GM12878 (cell line): ENCODE data around the gene SASH3. TPM values are rescaled to one million over a fixed set of nuclear protein-coding genes. Genes with fewer than 3 reads are reported as not detected.

Experiments used
- ATAC-seq: fragments of 200-7000 bp; cut with Tn5 transposase; 3 replicates; pipeline ENCODE4 v1.9.1; 2020; ENCODE audit warnings: mild to moderate bottlenecking, moderate library complexity
- BruUV-seq: library from RNA; stranded (reverse); fragments of 400-500 nt; replicated peaks from 2 replicates; lab custom pipeline; 2021; lab: Mats Ljungman, UMichigan
- CTCF ChIA-PET: fragments of 300-600 bp; sonication (Branson Sonifier 250); formaldehyde crosslinking; extraction: SDS; loops from one replicate; lab custom pipeline; 2021; ENCODE audit warnings: inconsistent platforms; lab: Yijun Ruan, JAX
- POLR2A ChIA-PET: fragments of 350-600 bp; formaldehyde crosslinking; extraction: SDS; loops from one replicate; lab custom pipeline; 2021; ENCODE audit warnings: inconsistent platforms; lab: Charles Lee
- RAD21 ChIA-PET: fragments of 300-600 bp; sonication (Branson Sonifier 250); formaldehyde crosslinking; loops from one replicate; lab custom pipeline; 2023; ENCODE audit warnings: antibody characterized with exemption; ENCODE audit not compliant: unreplicated experiment; lab: Charles Lee
- SMC1A ChIA-PET: fragments of 300-600 bp; sonication (Branson Sonifier 250); formaldehyde crosslinking; loops from one replicate; lab custom pipeline; 2023; ENCODE audit not compliant: unreplicated experiment, uncharacterized antibody; lab: Charles Lee
- DNase-seq: peaks from one replicate; pipeline ENCODE4 v3.0.0-alpha.2; 2011; ENCODE audit warnings: low read depth, low spot score
- FAIRE-seq: peaks from 3 replicates; lab custom pipeline; 2011; peaks lifted over from hg19 to GRCh38; lab: Jason Lieb, UNC
- H2AFZ ChIP-seq: 2 replicates; pipeline ENCODE4 v1.6.0; 2011; ENCODE audit warnings: low read depth, low read length, control low read depth; ENCODE audit not compliant: control insufficient read depth
- H3K27ac ChIP-seq: 2 replicates; pipeline ENCODE4 v1.5.1; 2011; ENCODE audit warnings: control low read depth; ENCODE audit not compliant: control insufficient read depth, insufficient read depth
- H3K27me3 ChIP-seq, 2 experiments: replicated peaks in 1 of 2; 2 replicates each; pipeline versions ENCODE4 v1.6.0 to v1.6.1; 2011; ENCODE audit warnings: low read length in 1 of 2; ENCODE audit not compliant: control insufficient read depth in 2 of 2, insufficient read depth in 2 of 2
- H3K36me3 ChIP-seq, 2 experiments: 2 replicates each; pipeline ENCODE4 v1.5.1; 2011; ENCODE audit warnings: low read length in 1 of 2; ENCODE audit not compliant: control insufficient read depth in 2 of 2, insufficient read depth in 2 of 2
- H3K4me1 ChIP-seq: 2 replicates; pipeline ENCODE4 v1.6.1; 2011; ENCODE audit warnings: mild to moderate bottlenecking, low read length, moderate library complexity, mixed read lengths; ENCODE audit not compliant: control insufficient read depth, insufficient read depth
- H3K4me2 ChIP-seq: 2 replicates; pipeline ENCODE4 v1.6.0; 2011; ENCODE audit warnings: control low read depth; ENCODE audit not compliant: control insufficient read depth, insufficient read depth
- H3K4me3 ChIP-seq: fragments of 200-600 bp; sonication (generic); 2 replicates; pipeline ENCODE4 v1.5.1; 2016
- H3K79me2 ChIP-seq: 2 replicates; pipeline ENCODE4 v1.6.0; 2011; ENCODE audit warnings: low read length; ENCODE audit not compliant: control insufficient read depth, insufficient read depth
- H3K9ac ChIP-seq: 2 replicates; pipeline ENCODE4 v1.8.0; 2011; ENCODE audit warnings: low read length, control low read depth, mixed read lengths; ENCODE audit not compliant: control insufficient read depth, insufficient read depth
- H3K9me3 ChIP-seq: replicated peaks from 3 replicates; pipeline ENCODE4 v1.5.1; 2011; ENCODE audit warnings: mild to moderate bottlenecking, low read length; ENCODE audit not compliant: control insufficient read depth, insufficient read depth
- H4K20me1 ChIP-seq: 2 replicates; pipeline ENCODE4 v1.6.0; 2011; ENCODE audit not compliant: control insufficient read depth, insufficient read depth
- ASH2L ChIP-seq: fragments of 300-600, 200-600 bp; sonication (generic); IDR thresholded peaks from 2 replicates; pipeline ENCODE4 v1.6.1; 2017; ENCODE audit warnings: low read depth, mild to moderate bottlenecking, borderline replicate concordance
- CHD1 ChIP-seq: IDR thresholded peaks from 2 replicates; pipeline ENCODE4 v1.6.1; 2012; ENCODE audit warnings: low read depth, low read length, improper control_type of control experiment
- GABPA ChIP-seq: IDR thresholded peaks from 2 replicates; pipeline ENCODE4 v1.6.1; 2014; ENCODE audit warnings: antibody characterized with exemption, low read depth, mild to moderate bottlenecking, inconsistent platforms
- GATAD2B ChIP-seq: fragments of 450-650 bp; conservative IDR thresholded peaks from 2 replicates; pipeline ENCODE4 v1.6.1; 2017; ENCODE audit warnings: low read depth, mild to moderate bottlenecking, moderate library complexity
- IKZF2 ChIP-seq, 2 experiments: fragments of 450-650 bp; IDR thresholded peaks; 2 replicates each; pipeline ENCODE4 v1.6.1; 2017; ENCODE audit warnings: mild to moderate bottlenecking in 2 of 2, moderate library complexity in 2 of 2
- KAT2A ChIP-seq: conservative IDR thresholded peaks from 2 replicates; pipeline ENCODE4 v1.6.1; 2011; ENCODE audit warnings: low read depth, low read length; ENCODE audit not compliant: control insufficient read depth
- POLR2AphosphoS2 ChIP-seq: IDR thresholded peaks from 2 replicates; pipeline ENCODE4 v1.6.1; 2011; ENCODE audit warnings: low read depth, mild to moderate bottlenecking, low read length, improper control_type of control experiment, moderate library complexity
- YY1 ChIP-seq: IDR thresholded peaks from 2 replicates; pipeline ENCODE4 v1.6.1; 2011; ENCODE audit warnings: low read depth, mild to moderate bottlenecking, low read length
- WGBS: methylation state at CpG from one replicate; pipeline ENCODE4 v1.1.6; 2016; ENCODE audit warnings: low lambda C conversion rate; ENCODE audit not compliant: insufficient replicate concordance, insufficient coverage; ENCODE audit errors: missing lambda C conversion rate; 5-methylcytosine and 5-hydroxymethylcytosine counted together
- in situ Hi-C: fragments of 300-500 bp; cut with MboI; formaldehyde crosslinking; loops from 9 replicates; pipeline ENCODE4 v1.14.3; 2018; ENCODE audit warnings: mixed read lengths
- intact Hi-C: fragments of 100-400 bp; cut with micrococcal nuclease; formaldehyde crosslinking; loops from one replicate; pipeline ENCODE4 v1.14.2; 2022; ENCODE audit not compliant: unreplicated experiment
- polyA plus RNA-seq, 11 experiments: library from polyadenylated mRNA; depleted of rRNA in 4 of 11; unstranded in 6 of 11; stranded (reverse) in 5 of 11; fragments of >200 nt; fragmentation: Nextera tagmentation in 4 of 11; fragmentation: Illumina TruSeq in 1 of 11; extraction: Ambion mirVana in 4 of 11; extraction: Trizol in 1 of 11; gene quantifications; 1 replicate in 1 of 11; 2 replicates in 10 of 11; pipeline versions ENCODE4 v1.2.1 to v1.2.3, GENCODE V29; 2011 to 2016; ENCODE audit warnings: inconsistent platforms in 2 of 11, missing spikeins in 2 of 11, low read depth in 1 of 11
- total RNA-seq, 4 experiments: library from RNA; depleted of rRNA in 3 of 4; stranded (reverse); fragments of >200 nt in 3 of 4; fragmentation: Illumina TruSeq in 1 of 4; extraction: Trizol in 1 of 4; gene quantifications; 2 replicates each; pipeline versions ENCODE4 v1.2.1 to v1.2.3, GENCODE V29; 2013 to 2021
- TF ChIP-seq, protein P1 (sequence below): fragments of 450-650 bp; IDR thresholded peaks from 2 replicates; pipeline ENCODE4 v1.6.1; 2017; ENCODE audit warnings: mild to moderate bottlenecking, moderate library complexity
- TF ChIP-seq, protein P2 (sequence below): fragments of 450-650 bp; IDR thresholded peaks from 2 replicates; pipeline ENCODE4 v1.6.1; 2016; ENCODE audit warnings: mild to moderate bottlenecking

SASH3 gene
- total and polyA plus RNA-seq, 10 of the 15 experiments (the other 5 are each of a cell fraction or from before 2014, with no cell fraction given): 23.1 to 233 (median 160) TPM

DNA sequence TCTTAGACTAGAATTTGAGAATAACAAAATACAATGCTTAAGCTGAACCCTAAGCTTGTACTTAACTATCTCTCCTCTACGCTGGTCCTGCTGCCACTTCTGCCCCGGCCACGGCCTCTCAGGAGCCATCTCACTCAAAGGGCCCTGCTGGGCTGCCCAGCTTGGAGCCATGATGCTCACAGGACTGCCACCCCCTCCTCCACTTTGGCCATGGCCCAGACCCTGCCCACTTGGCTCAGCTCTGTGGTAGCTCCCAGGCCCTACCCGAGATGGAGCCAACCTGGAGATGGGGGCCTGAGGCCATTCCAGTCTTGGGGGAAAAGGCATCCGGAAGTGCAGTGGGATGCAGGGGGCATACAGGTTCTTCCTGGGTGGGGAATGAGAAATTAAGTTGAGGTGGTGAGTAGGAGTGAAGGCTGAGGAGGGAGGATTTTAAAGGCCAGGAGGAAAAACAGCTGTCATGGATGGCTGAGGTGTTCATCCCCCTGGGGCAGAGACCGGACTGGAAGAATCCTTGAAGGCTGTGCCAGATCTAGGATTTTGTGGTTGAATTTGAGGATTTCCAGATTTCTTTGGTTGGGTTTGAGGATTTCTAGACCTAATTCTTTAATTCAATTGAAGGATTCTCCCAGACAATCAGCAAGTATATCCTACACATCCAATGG is 824 bp downstream of the SASH3 start:
- peaks cover 64% of the 10 kb centered on the region for H3K79me2 ChIP-seq
- intact Hi-C loops: loop anchor here (1.0 to 2.0 kb wide), 2 partner anchors 11 to 22 kb away; no protein-coding TSS in a partner anchor
- TSS peak; percentile 92 for BruUV-seq
- peaks cover 48% of the 10 kb centered on the region for H3K4me1 ChIP-seq
- no peak for DNase-seq
- peak overlapping the region; percentile 93 for H3K9ac ChIP-seq
- peak overlapping the region; percentile 94 for H3K27ac ChIP-seq
- in situ Hi-C loops: no loop called here
- H3K27me3 ChIP-seq: no peaks in the 10 kb centered on the region
- peak overlapping the region; percentile 75 for H3K4me3 ChIP-seq
- ChIA-PET CTCF (interaction anchor here (0.7 to 4.9 kb wide), 7 partner anchors 10 to 54 kb away, joined by 3 to 66 read pairs (median 3); no protein-coding TSS in a partner anchor), POLR2A (interaction anchor here (1.1 to 11.2 kb wide), 6 partner anchors 10 to 307 kb away, joined by 3 to 169 read pairs (median 4); no protein-coding TSS in a partner anchor), SMC1A (interaction anchor here (1.1 to 14.8 kb wide), 8 partner anchors 9 to 390 kb away, joined by 3 to 165 read pairs (median 5); no protein-coding TSS in a partner anchor), RAD21 (interaction anchor here (1.0 to 7.0 kb wide), 8 partner anchors 10 to 43 kb away, joined by 3 to 166 read pairs (median 8); partner anchors contain the start of gene XPNPEP2)
- 0 out of 2 replicates have a peak, but pooled peaks have one; percentile 22 for TF ChIP-seq YY1
- peak; percentile 20; the same call in 1 of the 2 replicates for TF ChIP-seq GATAD2B
- TF ChIP-seq GABPA: no peak
- TF ChIP-seq, protein P1, sequence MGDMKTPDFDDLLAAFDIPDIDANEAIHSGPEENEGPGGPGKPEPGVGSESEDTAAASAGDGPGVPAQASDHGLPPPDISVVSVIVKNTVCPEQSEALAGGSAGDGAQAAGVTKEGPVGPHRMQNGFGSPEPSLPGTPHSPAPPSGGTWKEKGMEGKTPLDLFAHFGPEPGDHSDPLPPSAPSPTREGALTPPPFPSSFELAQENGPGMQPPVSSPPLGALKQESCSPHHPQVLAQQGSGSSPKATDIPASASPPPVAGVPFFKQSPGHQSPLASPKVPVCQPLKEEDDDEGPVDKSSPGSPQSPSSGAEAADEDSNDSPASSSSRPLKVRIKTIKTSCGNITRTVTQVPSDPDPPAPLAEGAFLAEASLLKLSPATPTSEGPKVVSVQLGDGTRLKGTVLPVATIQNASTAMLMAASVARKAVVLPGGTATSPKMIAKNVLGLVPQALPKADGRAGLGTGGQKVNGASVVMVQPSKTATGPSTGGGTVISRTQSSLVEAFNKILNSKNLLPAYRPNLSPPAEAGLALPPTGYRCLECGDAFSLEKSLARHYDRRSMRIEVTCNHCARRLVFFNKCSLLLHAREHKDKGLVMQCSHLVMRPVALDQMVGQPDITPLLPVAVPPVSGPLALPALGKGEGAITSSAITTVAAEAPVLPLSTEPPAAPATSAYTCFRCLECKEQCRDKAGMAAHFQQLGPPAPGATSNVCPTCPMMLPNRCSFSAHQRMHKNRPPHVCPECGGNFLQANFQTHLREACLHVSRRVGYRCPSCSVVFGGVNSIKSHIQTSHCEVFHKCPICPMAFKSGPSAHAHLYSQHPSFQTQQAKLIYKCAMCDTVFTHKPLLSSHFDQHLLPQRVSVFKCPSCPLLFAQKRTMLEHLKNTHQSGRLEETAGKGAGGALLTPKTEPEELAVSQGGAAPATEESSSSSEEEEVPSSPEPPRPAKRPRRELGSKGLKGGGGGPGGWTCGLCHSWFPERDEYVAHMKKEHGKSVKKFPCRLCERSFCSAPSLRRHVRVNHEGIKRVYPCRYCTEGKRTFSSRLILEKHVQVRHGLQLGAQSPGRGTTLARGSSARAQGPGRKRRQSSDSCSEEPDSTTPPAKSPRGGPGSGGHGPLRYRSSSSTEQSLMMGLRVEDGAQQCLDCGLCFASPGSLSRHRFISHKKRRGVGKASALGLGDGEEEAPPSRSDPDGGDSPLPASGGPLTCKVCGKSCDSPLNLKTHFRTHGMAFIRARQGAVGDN: peak; percentile 21
- no peak for TF ChIP-seq ASH2L
- 0 out of 2 replicates have a peak, but pooled peaks have one; percentile 25 for TF ChIP-seq CHD1
- 0 out of 2 replicates have a peak, but pooled peaks have one; percentile 7 for TF ChIP-seq POLR2AphosphoS2
- TF ChIP-seq IKZF2 (IDR thresholded peaks at IDR 0.05): 0 out of 4 replicates have a peak, but pooled peaks have one; percentile 6
- TF ChIP-seq, protein P2, sequence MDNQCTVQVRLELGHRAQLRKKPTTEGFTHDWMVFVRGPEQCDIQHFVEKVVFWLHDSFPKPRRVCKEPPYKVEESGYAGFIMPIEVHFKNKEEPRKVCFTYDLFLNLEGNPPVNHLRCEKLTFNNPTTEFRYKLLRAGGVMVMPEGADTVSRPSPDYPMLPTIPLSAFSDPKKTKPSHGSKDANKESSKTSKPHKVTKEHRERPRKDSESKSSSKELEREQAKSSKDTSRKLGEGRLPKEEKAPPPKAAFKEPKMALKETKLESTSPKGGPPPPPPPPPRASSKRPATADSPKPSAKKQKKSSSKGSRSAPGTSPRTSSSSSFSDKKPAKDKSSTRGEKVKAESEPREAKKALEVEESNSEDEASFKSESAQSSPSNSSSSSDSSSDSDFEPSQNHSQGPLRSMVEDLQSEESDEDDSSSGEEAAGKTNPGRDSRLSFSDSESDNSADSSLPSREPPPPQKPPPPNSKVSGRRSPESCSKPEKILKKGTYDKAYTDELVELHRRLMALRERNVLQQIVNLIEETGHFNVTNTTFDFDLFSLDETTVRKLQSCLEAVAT: peak; percentile 75
- TF ChIP-seq KAT2A: no peak
- no peak for FAIRE-seq
- H3K9me3 ChIP-seq: no peaks in the 10 kb centered on the region
- no peak overlapping the region for H2AFZ ChIP-seq
- peaks cover 0 to 8% of the 10 kb centered on the region in 2 experiments; a peak in 2 of 4 replicates for H3K36me3 ChIP-seq
- H3K4me2 ChIP-seq: peak overlapping the region; percentile 90
- H4K20me1 ChIP-seq: no peaks in the 10 kb centered on the region
- 15% methylated on average over 6 of the region's 6 CpGs for WGBS
- peak; percentile 16 for ATAC-seq
